GM12878 (cell line): ENCODE measurements around the gene CAMKK2. TPM values are rescaled to one million over a fixed set of nuclear protein-coding genes. Genes with fewer than 3 reads are reported as not detected.

Experiments used
- ATAC-seq: fragments of 200-7000 bp; cut with Tn5 transposase; 3 replicates; pipeline ENCODE4 v1.9.1; 2020; ENCODE audit warnings: mild to moderate bottlenecking, moderate library complexity
- BruUV-seq: library from RNA; stranded (reverse); fragments of 400-500 nt; replicated peaks from 2 replicates; lab custom pipeline; 2021; lab: Mats Ljungman, UMichigan
- CTCF ChIA-PET: fragments of 300-600 bp; sonication (Branson Sonifier 250); formaldehyde crosslinking; extraction: SDS; loops from one replicate; lab custom pipeline; 2021; ENCODE audit warnings: inconsistent platforms; lab: Yijun Ruan, JAX
- POLR2A ChIA-PET: fragments of 350-600 bp; formaldehyde crosslinking; extraction: SDS; loops from one replicate; lab custom pipeline; 2021; ENCODE audit warnings: inconsistent platforms; lab: Charles Lee
- RAD21 ChIA-PET: fragments of 300-600 bp; sonication (Branson Sonifier 250); formaldehyde crosslinking; loops from one replicate; lab custom pipeline; 2023; ENCODE audit warnings: antibody characterized with exemption; ENCODE audit not compliant: unreplicated experiment; lab: Charles Lee
- SMC1A ChIA-PET: fragments of 300-600 bp; sonication (Branson Sonifier 250); formaldehyde crosslinking; loops from one replicate; lab custom pipeline; 2023; ENCODE audit not compliant: unreplicated experiment, uncharacterized antibody; lab: Charles Lee
- DNase-seq: peaks from one replicate; pipeline ENCODE4 v3.0.0-alpha.2; 2011; ENCODE audit warnings: low read depth, low spot score
- FAIRE-seq: peaks from 3 replicates; lab custom pipeline; 2011; peaks lifted over from hg19 to GRCh38; lab: Jason Lieb, UNC
- H2AFZ ChIP-seq: 2 replicates; pipeline ENCODE4 v1.6.0; 2011; ENCODE audit warnings: low read depth, low read length, control low read depth; ENCODE audit not compliant: control insufficient read depth
- H3K27ac ChIP-seq: 2 replicates; pipeline ENCODE4 v1.5.1; 2011; ENCODE audit warnings: control low read depth; ENCODE audit not compliant: control insufficient read depth, insufficient read depth
- H3K27me3 ChIP-seq, 2 experiments: replicated peaks in 1 of 2; 2 replicates each; pipeline versions ENCODE4 v1.6.0 to v1.6.1; 2011; ENCODE audit warnings: low read length in 1 of 2; ENCODE audit not compliant: control insufficient read depth in 2 of 2, insufficient read depth in 2 of 2
- H3K36me3 ChIP-seq, 2 experiments: 2 replicates each; pipeline ENCODE4 v1.5.1; 2011; ENCODE audit warnings: low read length in 1 of 2; ENCODE audit not compliant: control insufficient read depth in 2 of 2, insufficient read depth in 2 of 2
- H3K4me1 ChIP-seq: 2 replicates; pipeline ENCODE4 v1.6.1; 2011; ENCODE audit warnings: mild to moderate bottlenecking, low read length, moderate library complexity, mixed read lengths; ENCODE audit not compliant: control insufficient read depth, insufficient read depth
- H3K4me2 ChIP-seq: 2 replicates; pipeline ENCODE4 v1.6.0; 2011; ENCODE audit warnings: control low read depth; ENCODE audit not compliant: control insufficient read depth, insufficient read depth
- H3K4me3 ChIP-seq: fragments of 200-600 bp; sonication (generic); 2 replicates; pipeline ENCODE4 v1.5.1; 2016
- H3K79me2 ChIP-seq: 2 replicates; pipeline ENCODE4 v1.6.0; 2011; ENCODE audit warnings: low read length; ENCODE audit not compliant: control insufficient read depth, insufficient read depth
- H3K9ac ChIP-seq: 2 replicates; pipeline ENCODE4 v1.8.0; 2011; ENCODE audit warnings: low read length, control low read depth, mixed read lengths; ENCODE audit not compliant: control insufficient read depth, insufficient read depth
- H3K9me3 ChIP-seq: replicated peaks from 3 replicates; pipeline ENCODE4 v1.5.1; 2011; ENCODE audit warnings: mild to moderate bottlenecking, low read length; ENCODE audit not compliant: control insufficient read depth, insufficient read depth
- H4K20me1 ChIP-seq: 2 replicates; pipeline ENCODE4 v1.6.0; 2011; ENCODE audit not compliant: control insufficient read depth, insufficient read depth
- ASH2L ChIP-seq: fragments of 300-600, 200-600 bp; sonication (generic); IDR thresholded peaks from 2 replicates; pipeline ENCODE4 v1.6.1; 2017; ENCODE audit warnings: low read depth, mild to moderate bottlenecking, borderline replicate concordance
- EED ChIP-seq: sonication (generic); IDR thresholded peaks from 2 replicates; pipeline ENCODE4 v1.6.1; 2016; ENCODE audit warnings: antibody characterized with exemption, low read depth
- MTA3 ChIP-seq: IDR thresholded peaks from 2 replicates; pipeline ENCODE4 v1.6.1; 2012; ENCODE audit warnings: low read length, inconsistent platforms, borderline replicate concordance
- NFYA ChIP-seq: IDR thresholded peaks from 2 replicates; pipeline ENCODE4 v1.6.1; 2011; ENCODE audit warnings: low read depth, mild to moderate bottlenecking, low read length, improper control_type of control experiment, borderline replicate concordance
- POLR2AphosphoS2 ChIP-seq: IDR thresholded peaks from 2 replicates; pipeline ENCODE4 v1.6.1; 2011; ENCODE audit warnings: low read depth, mild to moderate bottlenecking, low read length, improper control_type of control experiment, moderate library complexity
- RB1 ChIP-seq: fragments of 450-650 bp; formaldehyde crosslinking; IDR thresholded peaks from 2 replicates; pipeline ENCODE4 v1.6.1; 2017; ENCODE audit warnings: mild to moderate bottlenecking, borderline replicate concordance
- SPI1 ChIP-seq: IDR thresholded peaks from 2 replicates; pipeline ENCODE4 v1.6.1; 2011; ENCODE audit warnings: low read depth, mild to moderate bottlenecking, low read length, moderate library complexity, borderline replicate concordance; ENCODE audit not compliant: insufficient read depth
- SRF ChIP-seq, 2 experiments: IDR thresholded peaks; 2 replicates each; pipeline ENCODE4 v1.6.1; 2011; ENCODE audit warnings: low read depth in 2 of 2, low read length in 2 of 2, mild to moderate bottlenecking in 1 of 2, moderate library complexity in 1 of 2
- TCF12 ChIP-seq: IDR thresholded peaks from 2 replicates; pipeline ENCODE4 v1.6.1; 2011; ENCODE audit warnings: low read depth, mild to moderate bottlenecking, low read length
- YY1 ChIP-seq: IDR thresholded peaks from 2 replicates; pipeline ENCODE4 v1.6.1; 2011; ENCODE audit warnings: low read depth, mild to moderate bottlenecking, low read length
- ZNF217 ChIP-seq: fragments of 450-650 bp; IDR thresholded peaks from 2 replicates; pipeline ENCODE4 v1.6.1; 2017; ENCODE audit warnings: antibody characterized with exemption, mild to moderate bottlenecking
- WGBS: methylation state at CpG from one replicate; pipeline ENCODE4 v1.1.6; 2016; ENCODE audit warnings: low lambda C conversion rate; ENCODE audit not compliant: insufficient replicate concordance, insufficient coverage; ENCODE audit errors: missing lambda C conversion rate; 5-methylcytosine and 5-hydroxymethylcytosine counted together
- in situ Hi-C: fragments of 300-500 bp; cut with MboI; formaldehyde crosslinking; loops from 9 replicates; pipeline ENCODE4 v1.14.3; 2018; ENCODE audit warnings: mixed read lengths
- intact Hi-C: fragments of 100-400 bp; cut with micrococcal nuclease; formaldehyde crosslinking; loops from one replicate; pipeline ENCODE4 v1.14.2; 2022; ENCODE audit not compliant: unreplicated experiment
- polyA plus RNA-seq, 11 experiments: library from polyadenylated mRNA; depleted of rRNA in 4 of 11; unstranded in 6 of 11; stranded (reverse) in 5 of 11; fragments of >200 nt; fragmentation: Nextera tagmentation in 4 of 11; fragmentation: Illumina TruSeq in 1 of 11; extraction: Ambion mirVana in 4 of 11; extraction: Trizol in 1 of 11; gene quantifications; 1 replicate in 1 of 11; 2 replicates in 10 of 11; pipeline versions ENCODE4 v1.2.1 to v1.2.3, GENCODE V29; 2011 to 2016; ENCODE audit warnings: inconsistent platforms in 2 of 11, missing spikeins in 2 of 11, low read depth in 1 of 11
- total RNA-seq, 4 experiments: library from RNA; depleted of rRNA in 3 of 4; stranded (reverse); fragments of >200 nt in 3 of 4; fragmentation: Illumina TruSeq in 1 of 4; extraction: Trizol in 1 of 4; gene quantifications; 2 replicates each; pipeline versions ENCODE4 v1.2.1 to v1.2.3, GENCODE V29; 2013 to 2021
- TF ChIP-seq, protein P1 (sequence below): fragments of 450-650 bp; IDR thresholded peaks from 2 replicates; pipeline ENCODE4 v1.6.1; 2017; ENCODE audit warnings: mild to moderate bottlenecking, moderate library complexity
- TF ChIP-seq, protein P2 (sequence below): fragments of 450-650 bp; IDR thresholded peaks from 2 replicates; pipeline ENCODE4 v1.6.1; 2017; ENCODE audit warnings: mild to moderate bottlenecking, low read depth, inconsistent platforms; ENCODE audit not compliant: poor library complexity, severe bottlenecking
- TF ChIP-seq, protein P3 (sequence below): fragments of 450-650 bp; IDR thresholded peaks from 2 replicates; pipeline ENCODE4 v1.6.1; 2016; ENCODE audit warnings: mild to moderate bottlenecking
- TF ChIP-seq, protein P4 (sequence below): IDR thresholded peaks from 2 replicates; pipeline ENCODE4 v1.6.1; 2012; ENCODE audit warnings: low read depth, low read length, improper control_type of control experiment

CAMKK2 gene
- total and polyA plus RNA-seq, 10 of the 15 experiments (the other 5 are each of a cell fraction or from before 2014, with no cell fraction given), result 5.2 to 40.6 (median 26.6) TPM

DNA sequence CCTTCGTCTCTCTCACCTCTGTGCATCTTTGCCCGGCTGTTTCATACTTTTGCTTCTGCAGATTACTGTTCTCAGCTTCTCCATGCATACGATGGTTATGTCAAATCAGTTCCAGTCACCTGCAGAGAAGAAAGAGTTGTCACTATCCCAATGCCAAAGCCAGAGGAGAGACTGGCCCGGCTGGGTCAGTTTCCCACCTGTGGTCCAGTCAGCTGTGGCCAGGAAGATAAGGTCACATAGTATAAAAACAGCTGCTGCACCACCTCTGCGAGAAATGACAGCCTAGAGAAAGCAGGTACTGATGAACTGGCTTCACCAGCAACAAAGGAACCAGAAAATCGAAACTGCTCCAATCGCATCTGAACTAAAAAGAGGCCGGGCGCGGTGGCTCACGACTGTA is 93.0 kb downstream of the CAMKK2 start:
- ChIA-PET SMC1A (no interaction called here), CTCF (no interaction called here)
- Histone ChIP-seq H2AFZ (no peak overlapping the region), H4K20me1 (no peaks in the 10 kb centered on the region), H3K79me2 (no peaks in the 10 kb centered on the region), H3K9ac (no peak overlapping the region)
- 79% methylated on average over 11 of the region's 11 CpGs for WGBS
- no peak for ATAC-seq
- intact Hi-C loops, result no loop called here
- TF ChIP-seq NFYA (no peak), MTA3 (no peak), SRF (IDR thresholded peaks at IDR 0.05; ENCODE audit: low read depth in 2 of 2, low read length in 2 of 2) (no peak), POLR2AphosphoS2 (no peak), SPI1 (no peak), YY1 (no peak), EED (no peak), RB1 (no peak), TCF12 (no peak), ZNF217 (no peak), ASH2L (no peak)
- TF ChIP-seq, protein P1, sequence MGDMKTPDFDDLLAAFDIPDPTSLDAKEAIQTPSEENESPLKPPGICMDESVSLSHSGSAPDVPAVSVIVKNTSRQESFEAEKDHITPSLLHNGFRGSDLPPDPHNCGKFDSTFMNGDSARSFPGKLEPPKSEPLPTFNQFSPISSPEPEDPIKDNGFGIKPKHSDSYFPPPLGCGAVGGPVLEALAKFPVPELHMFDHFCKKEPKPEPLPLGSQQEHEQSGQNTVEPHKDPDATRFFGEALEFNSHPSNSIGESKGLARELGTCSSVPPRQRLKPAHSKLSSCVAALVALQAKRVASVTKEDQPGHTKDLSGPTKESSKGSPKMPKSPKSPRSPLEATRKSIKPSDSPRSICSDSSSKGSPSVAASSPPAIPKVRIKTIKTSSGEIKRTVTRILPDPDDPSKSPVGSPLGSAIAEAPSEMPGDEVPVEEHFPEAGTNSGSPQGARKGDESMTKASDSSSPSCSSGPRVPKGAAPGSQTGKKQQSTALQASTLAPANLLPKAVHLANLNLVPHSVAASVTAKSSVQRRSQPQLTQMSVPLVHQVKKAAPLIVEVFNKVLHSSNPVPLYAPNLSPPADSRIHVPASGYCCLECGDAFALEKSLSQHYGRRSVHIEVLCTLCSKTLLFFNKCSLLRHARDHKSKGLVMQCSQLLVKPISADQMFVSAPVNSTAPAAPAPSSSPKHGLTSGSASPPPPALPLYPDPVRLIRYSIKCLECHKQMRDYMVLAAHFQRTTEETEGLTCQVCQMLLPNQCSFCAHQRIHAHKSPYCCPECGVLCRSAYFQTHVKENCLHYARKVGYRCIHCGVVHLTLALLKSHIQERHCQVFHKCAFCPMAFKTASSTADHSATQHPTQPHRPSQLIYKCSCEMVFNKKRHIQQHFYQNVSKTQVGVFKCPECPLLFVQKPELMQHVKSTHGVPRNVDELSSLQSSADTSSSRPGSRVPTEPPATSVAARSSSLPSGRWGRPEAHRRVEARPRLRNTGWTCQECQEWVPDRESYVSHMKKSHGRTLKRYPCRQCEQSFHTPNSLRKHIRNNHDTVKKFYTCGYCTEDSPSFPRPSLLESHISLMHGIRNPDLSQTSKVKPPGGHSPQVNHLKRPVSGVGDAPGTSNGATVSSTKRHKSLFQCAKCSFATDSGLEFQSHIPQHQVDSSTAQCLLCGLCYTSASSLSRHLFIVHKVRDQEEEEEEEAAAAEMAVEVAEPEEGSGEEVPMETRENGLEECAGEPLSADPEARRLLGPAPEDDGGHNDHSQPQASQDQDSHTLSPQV, result no peak
- TF ChIP-seq, protein P2, sequence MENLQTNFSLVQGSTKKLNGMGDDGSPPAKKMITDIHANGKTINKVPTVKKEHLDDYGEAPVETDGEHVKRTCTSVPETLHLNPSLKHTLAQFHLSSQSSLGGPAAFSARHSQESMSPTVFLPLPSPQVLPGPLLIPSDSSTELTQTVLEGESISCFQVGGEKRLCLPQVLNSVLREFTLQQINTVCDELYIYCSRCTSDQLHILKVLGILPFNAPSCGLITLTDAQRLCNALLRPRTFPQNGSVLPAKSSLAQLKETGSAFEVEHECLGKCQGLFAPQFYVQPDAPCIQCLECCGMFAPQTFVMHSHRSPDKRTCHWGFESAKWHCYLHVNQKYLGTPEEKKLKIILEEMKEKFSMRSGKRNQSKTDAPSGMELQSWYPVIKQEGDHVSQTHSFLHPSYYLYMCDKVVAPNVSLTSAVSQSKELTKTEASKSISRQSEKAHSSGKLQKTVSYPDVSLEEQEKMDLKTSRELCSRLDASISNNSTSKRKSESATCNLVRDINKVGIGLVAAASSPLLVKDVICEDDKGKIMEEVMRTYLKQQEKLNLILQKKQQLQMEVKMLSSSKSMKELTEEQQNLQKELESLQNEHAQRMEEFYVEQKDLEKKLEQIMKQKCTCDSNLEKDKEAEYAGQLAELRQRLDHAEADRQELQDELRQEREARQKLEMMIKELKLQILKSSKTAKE, result no peak
- TF ChIP-seq, protein P3, sequence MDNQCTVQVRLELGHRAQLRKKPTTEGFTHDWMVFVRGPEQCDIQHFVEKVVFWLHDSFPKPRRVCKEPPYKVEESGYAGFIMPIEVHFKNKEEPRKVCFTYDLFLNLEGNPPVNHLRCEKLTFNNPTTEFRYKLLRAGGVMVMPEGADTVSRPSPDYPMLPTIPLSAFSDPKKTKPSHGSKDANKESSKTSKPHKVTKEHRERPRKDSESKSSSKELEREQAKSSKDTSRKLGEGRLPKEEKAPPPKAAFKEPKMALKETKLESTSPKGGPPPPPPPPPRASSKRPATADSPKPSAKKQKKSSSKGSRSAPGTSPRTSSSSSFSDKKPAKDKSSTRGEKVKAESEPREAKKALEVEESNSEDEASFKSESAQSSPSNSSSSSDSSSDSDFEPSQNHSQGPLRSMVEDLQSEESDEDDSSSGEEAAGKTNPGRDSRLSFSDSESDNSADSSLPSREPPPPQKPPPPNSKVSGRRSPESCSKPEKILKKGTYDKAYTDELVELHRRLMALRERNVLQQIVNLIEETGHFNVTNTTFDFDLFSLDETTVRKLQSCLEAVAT, result no peak
- TF ChIP-seq, protein P4, sequence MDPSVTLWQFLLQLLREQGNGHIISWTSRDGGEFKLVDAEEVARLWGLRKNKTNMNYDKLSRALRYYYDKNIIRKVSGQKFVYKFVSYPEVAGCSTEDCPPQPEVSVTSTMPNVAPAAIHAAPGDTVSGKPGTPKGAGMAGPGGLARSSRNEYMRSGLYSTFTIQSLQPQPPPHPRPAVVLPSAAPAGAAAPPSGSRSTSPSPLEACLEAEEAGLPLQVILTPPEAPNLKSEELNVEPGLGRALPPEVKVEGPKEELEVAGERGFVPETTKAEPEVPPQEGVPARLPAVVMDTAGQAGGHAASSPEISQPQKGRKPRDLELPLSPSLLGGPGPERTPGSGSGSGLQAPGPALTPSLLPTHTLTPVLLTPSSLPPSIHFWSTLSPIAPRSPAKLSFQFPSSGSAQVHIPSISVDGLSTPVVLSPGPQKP, result no peak
- TF ChIP-seq, all 136 proteins: peak for 0
- Histone ChIP-seq H3K36me3 (no peaks in the 10 kb centered on the region), H3K27me3 (no peaks in the 10 kb centered on the region), H3K9me3 (no peaks in the 10 kb centered on the region), H3K4me3 (no peak overlapping the region), H3K4me2 (no peak overlapping the region), H3K4me1 (no peaks in the 10 kb centered on the region), H3K27ac (no peak overlapping the region)
- POLR2A ChIA-PET, result interaction anchor here (1.0 kb wide), 1 partner anchor 295 kb away, joined by 3 read pairs; no protein-coding TSS in a partner anchor
- RAD21 ChIA-PET, result no interaction called here
- in situ Hi-C loops, result no loop called here
- BruUV-seq, result no TSS peak
- DNase-seq, result no peak
- no peak for FAIRE-seq
